Esophagus mucosa (tissue), 1 donor: ENCODE data around the gene F7. TPM values are rescaled to one million over a fixed set of nuclear protein-coding genes. Genes with fewer than 3 reads are reported as not detected.
"Not testable (repeated sequence)": the region's sequence is repeated elsewhere in the genome, so short reads cannot be mapped to it uniquely, and the experiment has no call there.

Experiments
- ATAC-seq: fragments of 200-7000 bp; cut with Tn5 transposase; one replicate; pipeline ENCODE4 v1.9.1; 2020
- total RNA-seq: library from RNA; stranded (reverse); gene quantifications from one replicate; pipeline ENCODE4 v1.2.4, GENCODE V29; 2023
- donor health status: DM: yes; HTN: yes; CAD: no.

F7 gene
- total RNA-seq, 1 donor from 2014 or later: not detected

- no peak for ATAC-seq
Measured at GRCh38 chr13:113087923-113088690, 17.5 kb upstream of the F7 start.

DNA sequence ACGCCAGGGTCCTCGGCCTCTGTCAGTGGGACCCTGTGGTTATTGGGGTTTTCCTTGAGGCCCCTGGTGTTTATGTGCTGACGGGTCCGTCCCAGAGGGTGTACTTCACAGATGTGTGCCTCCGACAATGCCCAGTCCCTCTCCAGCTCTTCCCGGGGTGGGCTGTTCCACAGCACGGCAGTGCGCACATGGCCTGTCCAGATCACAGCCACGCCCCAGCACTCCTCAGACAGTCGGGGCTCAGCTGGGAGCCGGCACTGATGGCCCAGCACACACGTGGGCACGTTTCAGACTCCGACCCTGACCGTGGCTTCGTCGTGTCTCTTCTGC is 16.9 kb upstream of the F7 start:
- no peak for ATAC-seq

DNA sequence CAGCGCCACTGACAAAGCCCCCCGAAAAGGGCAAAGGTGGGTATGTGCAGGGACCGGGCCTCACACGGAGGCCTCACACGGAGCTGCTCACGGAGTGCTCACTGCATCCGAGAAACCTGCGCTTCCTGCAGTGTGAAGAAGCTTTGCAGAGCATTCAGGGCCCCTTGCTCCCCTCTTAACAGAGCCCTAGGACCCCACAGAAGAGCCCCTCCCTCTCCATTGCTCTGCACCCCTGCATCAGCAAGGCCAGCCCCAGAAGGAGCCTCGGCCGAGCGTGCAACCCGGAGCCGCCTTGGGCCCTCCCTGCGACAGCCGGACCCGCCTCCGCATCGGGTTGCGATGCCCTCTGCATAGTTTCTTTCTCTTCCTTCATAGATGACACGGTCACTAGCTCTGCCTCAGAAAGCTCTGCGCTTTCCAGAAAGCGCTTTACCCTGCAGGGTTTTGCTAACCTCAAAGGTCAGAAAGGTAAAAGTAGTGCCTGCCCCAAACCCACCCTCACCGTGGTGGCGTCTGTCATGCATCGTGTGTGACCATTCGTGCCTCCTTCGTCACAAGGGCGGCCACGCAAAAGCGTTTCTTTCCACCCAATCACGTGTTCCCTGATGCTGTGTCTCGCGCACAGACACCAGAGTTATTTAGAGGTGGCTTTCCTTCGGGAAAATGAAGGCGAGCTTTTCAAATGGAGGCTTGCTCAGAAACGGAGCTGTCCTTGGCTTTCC is 15.7 kb upstream of the F7 start:
- ATAC-seq: no peak

DNA sequence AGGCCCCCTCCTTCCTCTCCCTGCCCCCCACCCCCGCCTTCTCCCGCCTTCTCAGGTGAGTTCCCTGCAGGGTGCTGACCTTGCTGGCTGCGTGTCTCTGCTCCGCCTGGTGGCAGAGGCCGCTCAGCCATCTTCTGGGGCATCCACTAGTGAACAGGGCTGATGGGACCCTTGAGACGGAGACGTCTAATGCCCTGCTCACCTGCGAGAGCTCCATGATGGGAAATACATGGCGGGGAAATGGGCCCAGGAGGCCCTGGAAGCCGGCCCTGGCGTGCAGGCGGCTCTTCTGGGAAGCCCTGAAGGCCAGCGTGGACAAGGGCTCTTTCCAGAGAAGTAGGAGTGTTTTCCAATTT is 15.2 kb upstream of the F7 start:
- no peak for ATAC-seq

GRCh38 chr13:113090806-113091205 is 14.8 kb upstream of the F7 start:
- no peak for ATAC-seq

DNA sequence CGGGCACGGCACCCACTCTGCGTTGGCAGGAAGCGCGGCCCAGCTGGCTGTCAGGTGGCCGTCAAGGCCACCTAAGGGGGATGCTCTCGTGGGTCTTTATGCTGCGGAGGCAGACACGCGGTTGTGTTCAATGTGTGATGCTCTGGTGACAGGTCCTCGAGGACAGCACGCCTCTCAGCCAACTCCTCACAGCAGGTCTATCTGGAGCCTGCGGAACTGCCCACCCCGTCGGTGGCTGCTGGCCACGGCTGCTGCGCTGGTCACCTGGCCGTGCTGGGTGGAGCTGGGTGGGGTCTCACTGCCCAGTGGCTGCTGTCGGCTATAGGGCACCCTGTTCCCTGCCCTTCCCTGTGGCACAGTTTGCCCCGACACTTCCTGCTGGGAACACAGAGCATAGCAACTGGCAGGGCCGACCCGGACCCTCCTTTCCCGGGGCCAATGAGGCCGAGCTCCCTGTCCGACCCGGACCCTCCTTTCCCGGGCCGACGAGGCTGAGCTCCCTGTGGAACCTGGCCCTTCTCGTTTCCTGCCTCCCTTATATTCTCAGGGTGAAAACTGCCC is 14.3 kb upstream of the F7 start:
- no peak for ATAC-seq

GRCh38 chr13:113091891-113092775 is 13.5 kb upstream of the F7 start:
- no peak for ATAC-seq

GRCh38 chr13:113092776-113093579 is 12.6 kb upstream of the F7 start:
- ATAC-seq: no peak

- no peak for ATAC-seq
Measured at GRCh38 chr13:113093580-113094409, 11.8 kb upstream of the F7 start.

DNA sequence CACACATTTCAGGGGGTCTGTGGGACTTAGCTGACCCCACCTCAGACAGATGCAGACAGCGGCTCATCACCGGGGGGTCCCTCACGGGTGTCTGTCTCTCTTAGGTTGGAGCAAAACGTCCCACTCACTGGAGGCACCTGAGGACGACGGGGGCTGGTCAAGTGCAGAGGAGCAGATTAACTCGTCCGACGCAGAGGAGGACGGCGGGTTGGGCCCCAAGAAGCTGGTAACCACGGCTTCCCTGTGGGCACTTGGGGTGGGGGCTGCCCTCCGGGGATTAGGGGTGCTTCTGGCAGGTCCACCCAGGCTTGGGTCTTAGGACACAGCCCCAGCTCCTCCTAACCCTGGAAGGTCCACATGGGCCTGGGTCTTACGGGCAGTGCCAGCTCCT is 11.2 kb upstream of the F7 start:
- no peak for ATAC-seq

GRCh38 chr13:113095146-113096051 is 10.2 kb upstream of the F7 start:
- no peak for ATAC-seq

- no peak for ATAC-seq
Measured at GRCh38 chr13:113096052-113096744, 9.4 kb upstream of the F7 start.

DNA sequence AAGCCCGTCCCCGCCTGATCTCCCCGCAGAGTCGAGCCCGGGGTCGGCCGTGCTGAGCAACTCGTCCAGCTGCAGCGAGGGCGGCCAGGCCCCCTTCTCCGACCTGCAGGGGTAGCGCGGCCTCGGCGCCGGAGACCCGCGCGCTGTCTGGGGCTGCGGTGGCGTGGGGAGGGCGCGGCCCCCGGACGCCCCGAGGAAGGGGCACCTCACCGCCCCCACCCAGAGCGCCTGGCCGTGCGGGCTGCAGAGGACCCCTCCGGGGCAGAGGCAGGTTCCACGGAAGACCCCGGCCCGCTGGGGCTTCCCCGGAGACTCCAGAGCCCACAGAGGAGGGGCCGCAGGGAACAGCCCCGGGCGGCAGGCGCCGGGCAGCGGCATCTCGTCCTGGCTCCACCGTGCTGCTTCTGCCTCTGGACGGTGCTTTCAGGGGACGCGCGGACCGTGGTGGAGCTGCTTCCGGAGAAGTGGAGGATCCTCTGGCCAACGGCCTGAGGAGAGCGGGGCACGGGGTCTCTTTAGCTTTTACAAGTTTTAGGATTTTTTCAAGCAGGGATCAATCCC is 8.8 kb upstream of the F7 start:
- peak; percentile 14 for ATAC-seq

DNA sequence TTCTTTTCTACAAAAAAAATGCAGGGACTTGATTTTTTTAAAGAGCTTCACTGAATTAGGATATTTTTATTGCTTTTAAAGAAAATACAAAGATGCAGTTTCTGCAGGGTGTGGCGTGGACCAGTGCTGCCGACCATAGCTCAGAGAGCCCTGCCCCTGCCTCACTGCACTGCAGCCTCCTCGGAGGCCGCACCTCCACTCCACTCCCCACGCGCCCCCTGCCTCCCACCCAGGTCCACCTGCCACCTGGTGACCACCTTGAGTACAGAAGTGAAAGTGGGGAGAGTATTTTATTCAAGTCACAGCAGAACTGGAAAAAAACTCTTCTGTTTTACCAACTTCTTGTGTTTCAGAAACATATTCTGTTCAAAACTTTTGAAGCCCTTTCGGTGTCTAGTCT is 7.9 kb upstream of the F7 start:
- no peak for ATAC-seq

- ATAC-seq: no peak
Measured at GRCh38 chr13:113098162-113098732, 7.3 kb upstream of the F7 start.

- ATAC-seq: no peak
Measured at GRCh38 chr13:113099142-113099541, 6.4 kb upstream of the F7 start.

GRCh38 chr13:113102302-113102701 is 3.3 kb upstream of the F7 start:
- not testable (repeated sequence) for ATAC-seq

DNA sequence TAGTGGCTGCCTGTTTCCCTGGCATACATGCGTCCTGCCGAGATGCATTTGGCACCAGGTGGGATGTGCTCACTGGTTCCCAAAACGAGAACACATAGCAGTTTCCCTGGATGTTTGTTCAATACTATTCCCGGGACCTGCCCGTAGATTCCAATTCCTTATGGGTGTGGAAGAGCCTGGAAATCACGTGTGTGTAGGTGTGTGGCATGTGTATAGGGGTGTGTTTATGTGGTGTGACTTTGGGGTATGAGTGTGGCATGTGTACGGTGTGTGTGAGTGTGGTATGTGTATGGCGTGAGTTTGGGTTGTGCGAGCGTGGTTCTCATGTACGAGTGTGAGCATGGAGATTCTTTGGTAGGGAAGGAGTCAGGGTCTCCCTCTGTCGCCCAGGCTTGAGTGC is 2.9 kb upstream of the F7 start:
- ATAC-seq: peak; percentile 31

DNA sequence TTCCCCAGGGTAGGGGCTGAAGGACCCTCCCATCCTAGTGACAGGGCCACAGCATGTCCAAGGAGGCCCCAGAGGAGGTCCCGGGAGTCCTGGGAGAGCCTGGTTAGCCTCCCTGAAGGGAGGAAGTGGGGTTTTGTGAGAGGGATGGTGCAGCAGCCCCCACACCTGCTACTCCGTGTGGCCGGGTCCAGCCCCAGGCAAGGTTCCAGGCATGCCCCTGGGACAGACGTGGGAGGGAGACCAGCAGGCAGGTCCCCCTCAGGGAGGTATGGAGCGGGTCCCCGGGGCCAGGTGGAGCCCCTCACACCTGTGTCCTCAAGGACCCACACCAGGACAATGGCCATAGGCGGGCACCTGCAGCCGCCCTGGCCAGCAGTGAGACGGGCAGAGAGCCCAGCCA is 1.9 kb upstream of the F7 start:
- ATAC-seq: peak; percentile 37
